ENCODE results near the gene FMNL2.

GRCh38 chr2:152337511-152337903, 2.5 kb downstream of the FMNL2 start:
- TF ChIP-seq POLR2AphosphoS5 (IDR thresholded peaks at IDR 0.05) (no peak), POLR2A (IDR thresholded peaks at IDR 0.05; ENCODE audit: low read depth) (no peak), EP300 (IDR thresholded peaks at IDR 0.05) (no peak)
- TF ChIP-seq, protein P1, sequence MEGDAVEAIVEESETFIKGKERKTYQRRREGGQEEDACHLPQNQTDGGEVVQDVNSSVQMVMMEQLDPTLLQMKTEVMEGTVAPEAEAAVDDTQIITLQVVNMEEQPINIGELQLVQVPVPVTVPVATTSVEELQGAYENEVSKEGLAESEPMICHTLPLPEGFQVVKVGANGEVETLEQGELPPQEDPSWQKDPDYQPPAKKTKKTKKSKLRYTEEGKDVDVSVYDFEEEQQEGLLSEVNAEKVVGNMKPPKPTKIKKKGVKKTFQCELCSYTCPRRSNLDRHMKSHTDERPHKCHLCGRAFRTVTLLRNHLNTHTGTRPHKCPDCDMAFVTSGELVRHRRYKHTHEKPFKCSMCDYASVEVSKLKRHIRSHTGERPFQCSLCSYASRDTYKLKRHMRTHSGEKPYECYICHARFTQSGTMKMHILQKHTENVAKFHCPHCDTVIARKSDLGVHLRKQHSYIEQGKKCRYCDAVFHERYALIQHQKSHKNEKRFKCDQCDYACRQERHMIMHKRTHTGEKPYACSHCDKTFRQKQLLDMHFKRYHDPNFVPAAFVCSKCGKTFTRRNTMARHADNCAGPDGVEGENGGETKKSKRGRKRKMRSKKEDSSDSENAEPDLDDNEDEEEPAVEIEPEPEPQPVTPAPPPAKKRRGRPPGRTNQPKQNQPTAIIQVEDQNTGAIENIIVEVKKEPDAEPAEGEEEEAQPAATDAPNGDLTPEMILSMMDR (IDR thresholded peaks at IDR 0.05): no peak

Measured in esophagus muscularis mucosa (tissue), 4 donors.